Measurements from ENCODE around the gene COX8C. TPM values are rescaled to one million over a fixed set of nuclear protein-coding genes. Genes with fewer than 3 reads are reported as not detected.

Gene COX8C
- not detected for total RNA-seq (2013)
- polyA plus RNA-seq: not detected
- polyA minus RNA-seq: not detected in 2 replicates
- total RNA-seq: 0 to 0.23 (median 0) reads per million in 11 experiments

GRCh38 chr14:93346926-93347721 lies at the start of gene COX8C:
Gene COX8C, plus strand, starts transcription at chr14:93347182. Its CDS starts 87 bp downstream, at chr14:93347269.
- intact Hi-C loops (cut with micrococcal nuclease): no loop called here
- Histone ChIP-seq H3K4me3 (replicated peaks in 1 of 3; ENCODE audit: low read depth in 2 of 3, low read length in 3 of 3) (no peak within 1 kb of the TSS), H3K27me3 (ENCODE audit: control insufficient read depth in 2 of 2, insufficient read depth in 2 of 2, low read length in 2 of 2) (no peaks in the 10 kb centered on the region), H2AFZ (ENCODE audit: insufficient read depth, low read depth, low read length, poor library complexity, severe bottlenecking) (no peak within 1 kb of the TSS), H4K20me1 (ENCODE audit: insufficient read depth, low read length) (no peaks in the 10 kb centered on the region), H3K9me3 (replicated peaks in 1 of 2; ENCODE audit: control insufficient read depth in 1 of 2, insufficient read depth in 1 of 2, low read length in 2 of 2) (peaks cover 13 to 16% of the 10 kb centered on the region in 2 donors), H3K4me2 (replicated peaks; ENCODE audit: extremely low read depth, low read length, poor library complexity, severe bottlenecking) (no peak within 1 kb of the TSS), H3K36me3 (replicated peaks in 1 of 2; ENCODE audit: control insufficient read depth in 1 of 2, insufficient read depth in 2 of 2, low read length in 2 of 2) (no peaks in the 10 kb centered on the region), H3K9ac (ENCODE audit: insufficient read depth, low read length, poor library complexity, severe bottlenecking) (no peak within 1 kb of the TSS), H3K4me1 (ENCODE audit: control insufficient read depth in 1 of 2, insufficient read depth in 2 of 2, low read length in 2 of 2) (peaks cover 17 to 20% of the 10 kb centered on the region in 2 donors), H3K79me2 (ENCODE audit: insufficient read depth, low read length) (no peaks in the 10 kb centered on the region), H3K27ac (ENCODE audit: low read depth in 1 of 2, low read length in 2 of 2) (no peak within 1 kb of the TSS)
- no peak within 1 kb of the TSS for H3K4me3 Mint-ChIP-seq
- H3K9me3 Mint-ChIP-seq: peaks cover 2 to 19% (median 13%) of the 10 kb centered on the region in 7 donors
- peaks cover 0 to 3% (median 2%) of the 10 kb centered on the region in 3 donors for H3K27me3 Mint-ChIP-seq (ENCODE audit: low read depth in 3 of 3)
- WGBS (ENCODE audit: insufficient coverage): 96% methylated on average over 52 of the region's 60 CpGs
- DNase-seq: no peak
- no peak for TF ChIP-seq CTCF (IDR thresholded peaks at IDR 0.05)
- no peaks in the 10 kb centered on the region for H3K36me3 Mint-ChIP-seq
- no peak within 1 kb of the TSS for H3K27ac Mint-ChIP-seq
- H3K4me1 Mint-ChIP-seq: peaks cover 18% of the 10 kb centered on the region

GRCh38 chr14:93299416-93299815 lies 47.6 kb upstream of the COX8C start:
- DNase-seq: no peak
- Histone ChIP-seq H2AFZ (ENCODE audit: insufficient read depth, low read depth, low read length, poor library complexity, severe bottlenecking) (no peak overlapping the region), H3K36me3 (replicated peaks in 1 of 2; ENCODE audit: control insufficient read depth in 1 of 2, insufficient read depth in 2 of 2, low read length in 2 of 2) (peaks cover 2 to 9% of the 10 kb centered on the region in 2 donors), H3K9me3 (replicated peaks in 1 of 2; ENCODE audit: control insufficient read depth in 1 of 2, insufficient read depth in 1 of 2, low read length in 2 of 2) (no peaks in the 10 kb centered on the region), H3K9ac (ENCODE audit: insufficient read depth, low read length, poor library complexity, severe bottlenecking) (no peak overlapping the region), H3K4me1 (ENCODE audit: control insufficient read depth in 1 of 2, insufficient read depth in 2 of 2, low read length in 2 of 2) (peaks cover 10 to 17% of the 10 kb centered on the region in 2 donors), H3K27ac (ENCODE audit: low read depth in 1 of 2, low read length in 2 of 2) (peak overlapping the region in 1 of 2 donors; percentile 22), H3K27me3 (ENCODE audit: control insufficient read depth in 2 of 2, insufficient read depth in 2 of 2, low read length in 2 of 2) (no peaks in the 10 kb centered on the region), H4K20me1 (ENCODE audit: insufficient read depth, low read length) (peaks cover 97% of the 10 kb centered on the region), H3K79me2 (ENCODE audit: insufficient read depth, low read length) (peaks cover 72% of the 10 kb centered on the region), H3K4me2 (replicated peaks; ENCODE audit: extremely low read depth, low read length, poor library complexity, severe bottlenecking) (no peak overlapping the region), H3K4me3 (replicated peaks in 1 of 3; ENCODE audit: low read depth in 2 of 3, low read length in 3 of 3) (no peak overlapping the region)
- no peak for TF ChIP-seq CTCF (IDR thresholded peaks at IDR 0.05)
- peak overlapping the region in 1 of 7 donors; percentile 75 for H3K27ac Mint-ChIP-seq
- no CpG with 5 or more reads among the region's 3 CpGs for WGBS (ENCODE audit: insufficient coverage)
- H3K9me3 Mint-ChIP-seq: no peaks in the 10 kb centered on the region
- H3K4me1 Mint-ChIP-seq: peaks cover 33% of the 10 kb centered on the region
- intact Hi-C loops (cut with micrococcal nuclease): no loop called here
- H3K27me3 Mint-ChIP-seq (ENCODE audit: low read depth in 3 of 3): no peaks in the 10 kb centered on the region
- no peak overlapping the region for H3K4me3 Mint-ChIP-seq
- H3K36me3 Mint-ChIP-seq: peaks cover 7 to 15% of the 10 kb centered on the region in 2 donors
